GM12878 (cell line): ENCODE measurements around the gene GPBAR1. TPM values are rescaled to one million over a fixed set of nuclear protein-coding genes. Genes with fewer than 3 reads are reported as not detected.

Source experiments
- ATAC-seq: fragments of 200-7000 bp; cut with Tn5 transposase; 3 replicates; pipeline ENCODE4 v1.9.1; 2020; ENCODE audit warnings: mild to moderate bottlenecking, moderate library complexity
- BruUV-seq: library from RNA; stranded (reverse); fragments of 400-500 nt; replicated peaks from 2 replicates; lab custom pipeline; 2021; lab: Mats Ljungman, UMichigan
- CTCF ChIA-PET: fragments of 300-600 bp; sonication (Branson Sonifier 250); formaldehyde crosslinking; extraction: SDS; loops from one replicate; lab custom pipeline; 2021; ENCODE audit warnings: inconsistent platforms; lab: Yijun Ruan, JAX
- POLR2A ChIA-PET: fragments of 350-600 bp; formaldehyde crosslinking; extraction: SDS; loops from one replicate; lab custom pipeline; 2021; ENCODE audit warnings: inconsistent platforms; lab: Charles Lee
- RAD21 ChIA-PET: fragments of 300-600 bp; sonication (Branson Sonifier 250); formaldehyde crosslinking; loops from one replicate; lab custom pipeline; 2023; ENCODE audit warnings: antibody characterized with exemption; ENCODE audit not compliant: unreplicated experiment; lab: Charles Lee
- SMC1A ChIA-PET: fragments of 300-600 bp; sonication (Branson Sonifier 250); formaldehyde crosslinking; loops from one replicate; lab custom pipeline; 2023; ENCODE audit not compliant: unreplicated experiment, uncharacterized antibody; lab: Charles Lee
- DNase-seq: peaks from one replicate; pipeline ENCODE4 v3.0.0-alpha.2; 2011; ENCODE audit warnings: low read depth, low spot score
- FAIRE-seq: peaks from 3 replicates; lab custom pipeline; 2011; peaks lifted over from hg19 to GRCh38; lab: Jason Lieb, UNC
- H2AFZ ChIP-seq: 2 replicates; pipeline ENCODE4 v1.6.0; 2011; ENCODE audit warnings: low read depth, low read length, control low read depth; ENCODE audit not compliant: control insufficient read depth
- H3K27ac ChIP-seq: 2 replicates; pipeline ENCODE4 v1.5.1; 2011; ENCODE audit warnings: control low read depth; ENCODE audit not compliant: control insufficient read depth, insufficient read depth
- H3K27me3 ChIP-seq, 2 experiments: replicated peaks in 1 of 2; 2 replicates each; pipeline versions ENCODE4 v1.6.0 to v1.6.1; 2011; ENCODE audit warnings: low read length in 1 of 2; ENCODE audit not compliant: control insufficient read depth in 2 of 2, insufficient read depth in 2 of 2
- H3K36me3 ChIP-seq, 2 experiments: 2 replicates each; pipeline ENCODE4 v1.5.1; 2011; ENCODE audit warnings: low read length in 1 of 2; ENCODE audit not compliant: control insufficient read depth in 2 of 2, insufficient read depth in 2 of 2
- H3K4me1 ChIP-seq: 2 replicates; pipeline ENCODE4 v1.6.1; 2011; ENCODE audit warnings: mild to moderate bottlenecking, low read length, moderate library complexity, mixed read lengths; ENCODE audit not compliant: control insufficient read depth, insufficient read depth
- H3K4me2 ChIP-seq: 2 replicates; pipeline ENCODE4 v1.6.0; 2011; ENCODE audit warnings: control low read depth; ENCODE audit not compliant: control insufficient read depth, insufficient read depth
- H3K4me3 ChIP-seq: fragments of 200-600 bp; sonication (generic); 2 replicates; pipeline ENCODE4 v1.5.1; 2016
- H3K79me2 ChIP-seq: 2 replicates; pipeline ENCODE4 v1.6.0; 2011; ENCODE audit warnings: low read length; ENCODE audit not compliant: control insufficient read depth, insufficient read depth
- H3K9ac ChIP-seq: 2 replicates; pipeline ENCODE4 v1.8.0; 2011; ENCODE audit warnings: low read length, control low read depth, mixed read lengths; ENCODE audit not compliant: control insufficient read depth, insufficient read depth
- H3K9me3 ChIP-seq: replicated peaks from 3 replicates; pipeline ENCODE4 v1.5.1; 2011; ENCODE audit warnings: mild to moderate bottlenecking, low read length; ENCODE audit not compliant: control insufficient read depth, insufficient read depth
- H4K20me1 ChIP-seq: 2 replicates; pipeline ENCODE4 v1.6.0; 2011; ENCODE audit not compliant: control insufficient read depth, insufficient read depth
- DPF2 ChIP-seq: fragments of 450-650 bp; IDR thresholded peaks from 2 replicates; pipeline ENCODE4 v1.6.1; 2017; ENCODE audit warnings: mild to moderate bottlenecking
- JUND ChIP-seq: IDR thresholded peaks from 2 replicates; pipeline ENCODE4 v1.6.1; 2012; ENCODE audit warnings: low read depth, mild to moderate bottlenecking, low read length, improper control_type of control experiment, moderate library complexity
- KAT2A ChIP-seq: conservative IDR thresholded peaks from 2 replicates; pipeline ENCODE4 v1.6.1; 2011; ENCODE audit warnings: low read depth, low read length; ENCODE audit not compliant: control insufficient read depth
- NFYA ChIP-seq: IDR thresholded peaks from 2 replicates; pipeline ENCODE4 v1.6.1; 2011; ENCODE audit warnings: low read depth, mild to moderate bottlenecking, low read length, improper control_type of control experiment, borderline replicate concordance
- RB1 ChIP-seq: fragments of 450-650 bp; formaldehyde crosslinking; IDR thresholded peaks from 2 replicates; pipeline ENCODE4 v1.6.1; 2017; ENCODE audit warnings: mild to moderate bottlenecking, borderline replicate concordance
- WGBS: methylation state at CpG from one replicate; pipeline ENCODE4 v1.1.6; 2016; ENCODE audit warnings: low lambda C conversion rate; ENCODE audit not compliant: insufficient replicate concordance, insufficient coverage; ENCODE audit errors: missing lambda C conversion rate; 5-methylcytosine and 5-hydroxymethylcytosine counted together
- in situ Hi-C: fragments of 300-500 bp; cut with MboI; formaldehyde crosslinking; loops from 9 replicates; pipeline ENCODE4 v1.14.3; 2018; ENCODE audit warnings: mixed read lengths
- intact Hi-C: fragments of 100-400 bp; cut with micrococcal nuclease; formaldehyde crosslinking; loops from one replicate; pipeline ENCODE4 v1.14.2; 2022; ENCODE audit not compliant: unreplicated experiment
- polyA plus RNA-seq, 11 experiments: library from polyadenylated mRNA; depleted of rRNA in 4 of 11; unstranded in 6 of 11; stranded (reverse) in 5 of 11; fragments of >200 nt; fragmentation: Nextera tagmentation in 4 of 11; fragmentation: Illumina TruSeq in 1 of 11; extraction: Ambion mirVana in 4 of 11; extraction: Trizol in 1 of 11; gene quantifications; 1 replicate in 1 of 11; 2 replicates in 10 of 11; pipeline versions ENCODE4 v1.2.1 to v1.2.3, GENCODE V29; 2011 to 2016; ENCODE audit warnings: inconsistent platforms in 2 of 11, missing spikeins in 2 of 11, low read depth in 1 of 11
- total RNA-seq, 4 experiments: library from RNA; depleted of rRNA in 3 of 4; stranded (reverse); fragments of >200 nt in 3 of 4; fragmentation: Illumina TruSeq in 1 of 4; extraction: Trizol in 1 of 4; gene quantifications; 2 replicates each; pipeline versions ENCODE4 v1.2.1 to v1.2.3, GENCODE V29; 2013 to 2021
- TF ChIP-seq, protein P1 (sequence below): fragments of 450-650 bp; IDR thresholded peaks from 2 replicates; pipeline ENCODE4 v1.6.1; 2018; ENCODE audit warnings: mild to moderate bottlenecking, low read depth, moderate library complexity; ENCODE audit not compliant: partially characterized antibody
- TF ChIP-seq, protein P2 (sequence below): fragments of 450-650 bp; IDR thresholded peaks from 2 replicates; pipeline ENCODE4 v1.6.1; 2014; ENCODE audit warnings: mild to moderate bottlenecking

The GPBAR1 gene
- total and polyA plus RNA-seq, 10 of the 15 experiments (the other 5 are each of a cell fraction or from before 2014, with no cell fraction given) = 0.03 to 0.36 (median 0.11) TPM; not detected in 3

DNA sequence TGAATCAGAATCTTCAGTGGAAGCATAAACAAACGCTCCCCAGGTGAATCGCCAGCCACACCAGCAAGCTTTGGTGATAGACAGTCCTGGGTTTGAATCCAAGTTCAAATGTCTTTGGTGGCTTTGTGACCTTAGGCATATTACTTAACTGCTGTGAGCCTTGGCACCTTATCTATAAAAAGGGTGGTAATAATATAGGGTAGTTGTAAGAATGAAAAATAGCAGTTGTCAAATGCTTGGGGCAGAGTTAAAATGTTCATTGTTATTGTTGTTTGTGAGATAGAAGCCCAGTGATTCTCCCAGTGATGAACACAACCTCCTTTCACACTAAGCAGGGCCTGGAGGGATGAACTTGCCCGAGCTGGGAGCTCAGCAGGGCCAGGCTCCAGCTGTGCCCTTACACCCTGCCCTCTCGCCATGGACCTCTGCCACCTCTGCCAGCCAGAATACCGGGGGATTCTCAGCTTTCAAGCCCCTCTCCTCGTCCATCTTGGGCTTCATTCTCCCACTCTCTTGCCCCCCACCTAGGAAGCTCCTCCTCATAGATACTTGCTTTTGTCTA is 37.6 kb downstream of the GPBAR1 start:
- H3K4me2 ChIP-seq = no peak overlapping the region
- WGBS = 60% methylated on average over 6 of the region's 6 CpGs
- POLR2A ChIA-PET = interaction anchor here (0.9 to 1.6 kb wide), 3 partner anchors 11 to 64 kb away, joined by 3 to 4 read pairs (median 3); no protein-coding TSS in a partner anchor

More for the DNA sequence above, 37.6 kb downstream of the GPBAR1 start:
- intact Hi-C loops = loop anchor here (10.0 kb wide), 1 partner anchor 356 kb away; the partner anchor contains the start of genes BCS1L and ZNF142
- Histone ChIP-seq H3K4me1 (no peaks in the 10 kb centered on the region), H3K27ac (no peak overlapping the region), H3K79me2 (no peaks in the 10 kb centered on the region), H3K9me3 (no peaks in the 10 kb centered on the region), H3K4me3 (no peak overlapping the region), H3K9ac (no peak overlapping the region), H2AFZ (no peak overlapping the region), H3K36me3 (no peaks in the 10 kb centered on the region), H3K27me3 (no peaks in the 10 kb centered on the region), H4K20me1 (no peaks in the 10 kb centered on the region)
- ChIA-PET CTCF (interaction anchor here (1.4 to 2.7 kb wide), 6 partner anchors 8 to 168 kb away, joined by 6 to 25 read pairs (median 8); partner anchors contain the start of gene CATIP), RAD21 (interaction anchor here (1.1 to 2.0 kb wide), 7 partner anchors 11 to 98 kb away, joined by 3 to 9 read pairs (median 4); partner anchors contain the start of gene CATIP), SMC1A (interaction anchor here (0.6 to 5.5 kb wide), 11 partner anchors 8 to 110 kb away, joined by 3 to 45 read pairs (median 4); partner anchors contain the start of genes AAMP, CATIP and PNKD)
- FAIRE-seq (no peak), DNase-seq (no peak), ATAC-seq (no peak)
- BruUV-seq = no TSS peak
- TF ChIP-seq JUND (no peak), NFYA (no peak), DPF2 (no peak), RB1 (no peak), KAT2A (no peak)
- TF ChIP-seq, protein P1, sequence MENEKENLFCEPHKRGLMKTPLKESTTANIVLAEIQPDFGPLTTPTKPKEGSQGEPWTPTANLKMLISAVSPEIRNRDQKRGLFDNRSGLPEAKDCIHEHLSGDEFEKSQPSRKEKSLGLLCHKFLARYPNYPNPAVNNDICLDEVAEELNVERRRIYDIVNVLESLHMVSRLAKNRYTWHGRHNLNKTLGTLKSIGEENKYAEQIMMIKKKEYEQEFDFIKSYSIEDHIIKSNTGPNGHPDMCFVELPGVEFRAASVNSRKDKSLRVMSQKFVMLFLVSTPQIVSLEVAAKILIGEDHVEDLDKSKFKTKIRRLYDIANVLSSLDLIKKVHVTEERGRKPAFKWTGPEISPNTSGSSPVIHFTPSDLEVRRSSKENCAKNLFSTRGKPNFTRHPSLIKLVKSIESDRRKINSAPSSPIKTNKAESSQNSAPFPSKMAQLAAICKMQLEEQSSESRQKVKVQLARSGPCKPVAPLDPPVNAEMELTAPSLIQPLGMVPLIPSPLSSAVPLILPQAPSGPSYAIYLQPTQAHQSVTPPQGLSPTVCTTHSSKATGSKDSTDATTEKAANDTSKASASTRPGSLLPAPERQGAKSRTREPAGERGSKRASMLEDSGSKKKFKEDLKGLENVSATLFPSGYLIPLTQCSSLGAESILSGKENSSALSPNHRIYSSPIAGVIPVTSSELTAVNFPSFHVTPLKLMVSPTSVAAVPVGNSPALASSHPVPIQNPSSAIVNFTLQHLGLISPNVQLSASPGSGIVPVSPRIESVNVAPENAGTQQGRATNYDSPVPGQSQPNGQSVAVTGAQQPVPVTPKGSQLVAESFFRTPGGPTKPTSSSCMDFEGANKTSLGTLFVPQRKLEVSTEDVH = no peak
- TF ChIP-seq, protein P2, sequence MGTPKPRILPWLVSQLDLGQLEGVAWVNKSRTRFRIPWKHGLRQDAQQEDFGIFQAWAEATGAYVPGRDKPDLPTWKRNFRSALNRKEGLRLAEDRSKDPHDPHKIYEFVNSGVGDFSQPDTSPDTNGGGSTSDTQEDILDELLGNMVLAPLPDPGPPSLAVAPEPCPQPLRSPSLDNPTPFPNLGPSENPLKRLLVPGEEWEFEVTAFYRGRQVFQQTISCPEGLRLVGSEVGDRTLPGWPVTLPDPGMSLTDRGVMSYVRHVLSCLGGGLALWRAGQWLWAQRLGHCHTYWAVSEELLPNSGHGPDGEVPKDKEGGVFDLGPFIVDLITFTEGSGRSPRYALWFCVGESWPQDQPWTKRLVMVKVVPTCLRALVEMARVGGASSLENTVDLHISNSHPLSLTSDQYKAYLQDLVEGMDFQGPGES = no peak
- in situ Hi-C loops = loop anchor here (25.0 kb wide), 1 partner anchor 89 kb away; the partner anchor contains the start of genes CTDSP1 and SLC11A1
